NCI-H748 treated with DMSO at 0.1 percent for 48 hours (cell line): Measurements from ENCODE around the gene ANO4.

Experiments
- DNase-seq: peaks from one replicate; lab custom pipeline; 2025; lab: John Stamatoyannopoulos, UW

Gene ANO4

DNA sequence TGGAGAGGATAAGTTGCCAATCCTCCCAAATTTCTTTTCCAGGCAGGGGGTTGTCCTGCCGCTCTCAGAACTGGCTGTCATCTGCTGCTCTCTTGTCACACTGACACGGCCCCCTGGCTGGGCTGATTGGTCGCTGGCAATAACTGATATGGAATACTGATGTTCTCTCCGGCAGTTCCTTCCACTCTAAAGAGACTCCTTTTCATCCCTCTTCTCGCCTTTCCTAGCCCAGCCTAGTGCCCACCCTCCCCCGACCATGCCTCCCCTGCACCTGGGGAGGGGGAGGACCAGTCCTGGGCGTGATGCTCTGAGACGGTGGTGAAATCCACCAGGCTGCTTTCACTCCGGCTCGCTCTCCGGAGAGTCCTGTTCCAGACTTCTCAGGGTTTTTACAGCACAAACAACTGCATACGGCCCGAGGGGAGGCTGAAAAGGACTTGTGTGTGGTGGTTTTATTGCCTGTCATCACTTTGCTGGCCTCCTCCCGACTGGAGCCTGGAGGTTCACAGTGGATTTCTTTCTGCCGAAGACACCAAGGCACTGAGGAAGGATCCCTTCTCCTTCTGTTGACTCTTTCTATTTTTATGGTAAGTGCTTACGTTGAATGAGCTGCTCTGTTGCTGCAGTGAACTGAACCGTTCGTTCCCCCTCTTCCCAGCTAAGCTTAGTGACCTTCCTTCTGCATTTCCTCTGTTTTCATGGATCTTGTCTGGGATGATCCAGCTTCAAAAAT, at the start of gene ANO4:
Gene ANO4, plus strand, starts transcription at position 336 of the 733 bp plus-strand sequence. CDS start 107,010 bp downstream, outside the sequence.
- peak; percentile 7 for DNase-seq

DNA sequence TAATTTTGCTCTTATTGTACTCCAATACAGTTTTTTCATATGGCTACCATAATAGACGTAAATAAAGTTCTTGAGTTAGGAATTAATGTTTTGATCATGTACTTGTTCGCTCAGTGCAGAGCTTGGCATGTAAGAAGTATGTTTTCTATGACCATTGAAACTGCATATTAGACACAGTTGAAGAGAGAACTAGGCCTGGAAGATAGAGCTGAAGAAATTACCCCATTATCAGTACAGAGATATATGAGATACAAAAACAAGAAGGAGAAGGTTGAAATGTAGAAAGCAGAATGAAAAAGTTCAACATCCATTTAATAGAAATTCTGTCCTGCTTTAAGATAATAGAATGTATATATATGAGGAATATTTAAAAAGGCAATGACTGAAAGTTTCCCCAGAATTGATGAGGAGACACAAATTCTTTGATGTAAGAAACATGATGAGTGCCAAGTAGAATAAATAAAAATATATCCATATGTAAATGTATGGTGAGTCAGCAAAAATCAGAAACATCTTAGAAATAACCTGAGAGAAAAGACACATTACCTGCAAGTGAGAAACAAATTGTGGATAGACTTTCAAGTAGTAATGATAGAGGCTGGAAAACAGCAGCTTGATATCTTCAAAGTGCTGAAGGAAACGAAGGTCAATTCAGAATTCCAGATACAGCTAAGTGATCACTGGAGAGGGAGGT, 49.1 kb upstream of the ANO4 start:
- DNase-seq = no peak

DNA sequence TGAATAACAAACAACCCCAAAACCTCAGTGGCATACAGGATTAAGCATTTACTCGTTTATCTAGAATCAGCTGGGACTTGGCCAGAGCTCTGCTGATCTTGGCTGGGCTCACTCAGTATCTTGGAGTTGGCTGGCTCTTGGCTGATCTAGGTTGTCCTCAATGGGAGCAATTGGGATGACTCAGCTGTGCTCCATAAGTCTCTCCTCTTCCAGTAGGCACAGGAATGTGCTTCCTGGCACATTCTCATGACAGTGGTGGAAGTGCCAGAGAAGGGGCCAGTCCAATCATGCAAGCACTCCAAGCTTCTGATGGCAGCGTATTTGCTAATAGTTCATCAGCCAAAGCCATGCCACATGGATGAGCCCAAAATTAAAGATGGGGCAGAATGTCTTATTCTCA, 41.7 kb upstream of the ANO4 start:
- DNase-seq = no peak

DNA sequence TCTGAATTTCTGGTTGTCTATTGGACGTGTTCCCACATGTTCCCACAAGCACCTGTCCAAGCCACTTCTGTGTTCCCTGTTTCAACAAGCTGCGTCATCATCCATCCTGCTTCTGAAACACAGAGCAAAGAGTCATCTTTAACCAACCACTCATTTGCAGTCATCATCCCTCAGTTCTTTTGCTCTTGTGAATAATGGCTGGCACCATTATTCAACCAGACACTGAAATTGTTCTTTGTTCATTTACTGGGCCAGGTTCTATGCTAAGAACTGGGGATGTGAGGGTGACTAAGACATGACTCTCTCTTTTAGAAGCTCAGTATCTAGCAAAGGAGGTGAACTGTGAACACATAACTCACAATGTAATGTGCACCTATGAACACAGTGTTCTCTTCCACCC, 40.7 kb upstream of the ANO4 start:
- DNase-seq = no peak

DNA sequence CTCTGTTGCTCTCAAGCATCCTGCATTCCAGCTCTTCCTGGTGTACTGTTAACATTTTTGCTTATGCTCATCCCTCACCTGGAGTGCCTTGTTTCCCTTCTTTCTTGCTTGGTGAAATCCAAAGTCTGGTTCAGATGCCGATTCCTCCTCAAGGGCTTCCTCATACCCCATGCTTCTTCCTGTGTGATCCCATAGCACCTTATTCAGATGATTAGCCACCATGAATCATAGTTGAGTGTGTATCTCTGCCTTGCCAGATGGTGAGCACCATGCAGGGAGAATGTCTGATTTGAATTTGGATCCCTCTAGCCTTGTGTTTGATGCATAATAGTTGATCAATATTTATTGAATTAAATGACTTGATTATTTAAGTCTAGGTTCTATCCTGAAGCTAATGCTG, 39.4 kb upstream of the ANO4 start:
- DNase-seq = peak; percentile 62

DNA sequence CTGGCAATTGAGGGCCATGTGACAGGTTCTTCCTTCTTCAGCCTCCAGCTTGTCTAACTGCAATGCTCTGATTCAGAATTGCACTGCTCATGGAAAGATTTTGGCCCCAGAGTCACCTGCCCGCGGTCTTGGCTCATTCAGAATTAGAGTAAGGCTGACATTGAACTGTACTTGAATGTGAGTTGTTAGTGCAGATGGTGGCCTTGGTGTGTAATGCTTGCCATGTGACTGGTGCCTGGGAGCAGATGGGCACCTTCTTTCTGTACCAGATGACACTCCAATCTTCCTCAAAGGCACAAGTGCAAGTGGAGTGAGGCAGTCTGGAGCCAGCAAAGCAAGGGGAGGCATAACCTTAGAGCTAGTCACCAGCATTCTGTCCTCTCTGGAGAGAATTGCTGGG, 36.5 kb upstream of the ANO4 start:
- DNase-seq = no peak

DNA sequence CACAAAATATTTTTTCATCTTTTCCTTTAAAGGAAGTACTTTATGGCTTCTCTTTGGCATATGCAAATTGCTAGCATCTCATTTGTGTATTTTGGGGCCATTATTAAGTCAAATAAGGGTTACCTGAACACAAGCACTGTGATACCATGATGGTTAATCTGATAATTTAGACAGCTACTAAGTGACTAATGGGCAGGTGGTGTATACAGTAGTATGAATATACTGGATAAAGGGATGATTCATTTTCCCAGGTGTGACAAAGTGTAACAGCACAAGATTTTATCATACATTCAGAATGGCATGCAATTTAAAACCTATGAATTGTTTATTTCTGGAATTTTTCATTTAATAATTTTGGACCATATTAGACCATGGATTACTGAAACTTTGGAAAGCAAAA, 27.2 kb upstream of the ANO4 start:
- no peak for DNase-seq

DNA sequence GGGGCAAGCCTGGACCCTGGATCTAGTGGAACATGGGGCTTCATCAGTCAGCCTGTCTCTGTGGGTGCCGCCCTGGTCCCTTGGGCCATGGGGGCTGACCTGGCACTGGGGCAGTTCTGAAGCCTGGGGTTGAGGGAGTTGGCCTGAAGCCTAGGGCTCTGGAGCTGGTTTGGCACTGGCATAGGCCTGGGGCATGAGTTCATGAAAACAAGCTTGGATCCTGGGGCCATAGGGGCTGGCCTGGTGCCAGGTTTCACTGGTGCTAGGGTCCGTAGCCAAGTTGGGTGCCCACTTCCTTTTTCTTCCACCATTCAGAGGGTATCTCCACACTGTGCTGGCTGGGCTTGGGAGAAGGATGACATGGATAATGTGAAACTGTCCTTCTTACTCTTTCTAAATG, 26.6 kb upstream of the ANO4 start:
- no peak for DNase-seq

DNA sequence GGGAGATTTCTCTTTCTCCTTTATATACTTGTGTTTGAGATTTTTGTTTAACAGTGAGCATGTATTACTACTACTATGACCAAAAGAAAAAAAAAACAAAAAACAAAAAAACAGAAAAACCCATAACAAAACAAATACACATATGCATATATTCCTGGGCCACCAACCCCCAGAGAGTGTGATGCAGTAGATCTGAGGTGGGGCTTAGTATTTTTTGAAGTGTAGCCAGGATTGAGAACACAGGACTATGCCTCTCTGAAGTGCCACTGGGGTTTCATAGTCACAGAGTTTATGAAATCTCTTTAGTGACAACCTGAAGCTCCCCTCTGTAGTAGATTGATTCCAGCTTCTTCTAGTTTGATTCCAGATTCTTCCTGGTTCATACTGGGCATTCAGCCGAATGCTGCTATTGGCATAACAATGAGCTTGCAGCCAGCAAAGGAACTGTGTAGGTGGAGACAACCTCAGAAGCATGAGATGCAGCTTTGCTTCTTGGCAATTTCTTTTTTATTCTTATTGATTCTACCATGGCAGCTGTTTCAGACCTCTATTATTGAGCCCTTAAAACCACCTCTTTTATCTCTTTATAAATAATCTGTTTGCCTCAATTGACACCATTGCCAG, 15.5 kb upstream of the ANO4 start:
- DNase-seq = no peak

DNA sequence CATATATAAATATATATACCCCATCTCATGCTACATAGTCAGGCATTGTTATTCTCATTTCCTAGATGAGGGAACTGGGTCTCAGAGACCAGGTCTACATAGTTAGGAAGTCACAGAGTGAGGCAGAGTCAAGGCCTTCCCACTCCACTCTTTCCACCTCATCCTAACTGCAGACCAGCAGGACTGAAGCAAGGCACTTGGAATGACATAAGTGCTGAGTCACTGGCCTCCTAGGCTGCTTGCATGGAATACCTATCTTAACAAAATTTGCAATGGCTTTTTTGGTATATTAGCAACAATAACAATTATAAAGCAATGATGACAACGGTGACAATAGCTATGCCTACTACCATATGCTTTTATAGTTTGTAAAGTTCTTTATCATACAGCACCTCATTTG, 5.4 kb upstream of the ANO4 start:
- no peak for DNase-seq

DNA sequence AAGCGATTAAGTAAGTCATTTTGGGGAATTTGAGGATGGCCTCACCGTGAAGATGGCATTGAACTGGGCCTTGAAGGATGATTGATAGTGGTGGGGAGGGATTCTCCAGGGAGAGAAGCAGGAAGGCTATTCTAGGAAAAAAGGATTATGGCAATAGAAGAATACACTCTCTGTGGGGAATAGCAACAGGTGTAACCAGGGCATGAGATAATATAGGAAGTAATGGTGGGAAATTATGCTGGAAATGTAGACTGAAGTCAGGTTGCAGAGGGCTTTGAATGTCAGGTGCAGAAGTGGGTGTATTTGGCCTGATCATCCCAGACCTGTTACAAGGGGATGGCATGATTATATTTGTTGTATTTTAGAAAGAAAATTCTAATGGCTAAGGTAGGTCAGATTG, 4.6 kb upstream of the ANO4 start:
- DNase-seq = no peak

DNA sequence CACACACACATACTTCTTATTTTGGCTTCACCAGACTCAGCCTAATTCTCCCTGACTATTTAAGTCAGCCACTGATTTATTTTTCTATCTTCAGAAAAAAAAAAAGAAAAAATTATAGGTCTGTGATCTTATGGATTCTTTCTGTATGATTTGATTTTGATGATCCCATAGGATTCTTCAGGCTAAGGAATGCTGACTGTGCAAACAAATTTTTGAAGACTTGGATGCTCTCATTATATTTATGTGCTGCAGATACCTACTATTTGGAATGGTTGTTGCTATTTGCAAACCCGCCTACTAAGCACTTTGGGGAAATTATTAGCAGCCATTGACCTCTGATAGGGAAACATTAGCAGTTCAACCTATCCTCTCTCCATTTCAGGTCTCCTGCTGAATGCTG, 4.0 kb upstream of the ANO4 start:
- DNase-seq = no peak

DNA sequence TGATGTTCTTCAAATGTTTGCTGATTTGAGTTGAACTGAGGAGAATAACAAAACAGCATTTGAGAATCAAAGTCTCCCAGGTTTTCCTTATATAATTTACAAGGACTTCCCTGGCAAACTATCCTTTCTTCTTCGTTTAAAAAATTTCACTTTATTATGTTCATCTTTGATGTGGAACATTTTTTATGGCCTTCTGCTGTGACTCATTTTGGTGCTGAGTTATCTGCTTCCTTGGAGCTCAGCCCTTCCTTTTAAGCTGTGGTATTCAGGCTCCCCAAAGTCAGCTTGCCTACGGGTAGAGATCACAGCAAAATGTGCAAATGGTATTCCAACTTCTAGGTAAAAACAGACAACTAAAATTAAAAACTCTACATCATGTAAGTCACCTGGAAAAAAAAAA, 1.4 kb upstream of the ANO4 start:
- DNase-seq = no peak

DNA sequence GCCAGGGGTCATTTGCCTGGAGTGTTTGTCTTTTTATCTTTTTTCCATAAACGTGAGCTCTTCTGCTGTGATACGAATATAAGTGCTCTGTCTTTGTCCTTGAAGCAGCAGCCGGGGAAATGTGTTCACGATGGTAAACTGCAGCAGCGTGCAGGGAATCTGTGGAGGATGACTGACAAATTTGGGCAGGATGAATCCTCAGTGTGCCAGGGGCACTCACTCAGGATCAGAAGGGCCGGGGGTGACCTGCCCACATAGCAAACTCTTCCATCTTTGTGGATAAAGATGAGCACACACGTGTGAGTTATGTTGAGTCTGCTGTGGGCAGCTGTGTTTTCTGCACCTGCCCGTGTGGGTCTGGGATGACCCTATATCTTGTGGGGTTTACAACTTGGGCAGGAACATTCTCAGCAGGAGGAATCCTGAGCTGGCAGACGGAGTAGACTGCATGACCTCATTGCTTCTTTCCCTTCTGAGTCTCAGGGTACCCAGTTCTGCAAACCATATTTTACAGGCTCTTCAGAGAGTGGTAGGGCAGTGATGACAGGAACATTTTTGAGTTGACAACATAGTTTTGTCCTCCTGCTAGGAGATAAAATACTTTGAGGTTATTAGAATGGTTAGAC, 711 bp downstream of the ANO4 start:
- no peak for DNase-seq

DNA sequence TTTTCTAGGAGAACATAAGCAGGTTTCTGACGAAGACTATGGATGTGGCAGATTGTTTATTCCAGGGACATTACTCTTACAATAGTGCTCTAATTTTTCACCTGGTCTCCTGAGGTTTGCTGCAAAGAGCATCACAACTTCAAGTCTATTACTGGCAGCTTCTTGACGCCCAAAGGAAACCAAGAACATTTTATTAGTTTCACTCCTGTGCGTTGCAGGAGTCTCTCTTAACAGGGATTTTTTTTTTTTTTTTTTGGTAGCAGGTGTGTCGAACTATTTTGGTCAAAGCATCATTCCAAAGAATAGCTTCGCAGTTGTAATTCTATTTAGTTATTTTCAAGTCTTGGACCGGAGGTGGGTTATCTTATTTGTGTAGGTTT, 1.2 kb downstream of the ANO4 start:
- DNase-seq = no peak

DNA sequence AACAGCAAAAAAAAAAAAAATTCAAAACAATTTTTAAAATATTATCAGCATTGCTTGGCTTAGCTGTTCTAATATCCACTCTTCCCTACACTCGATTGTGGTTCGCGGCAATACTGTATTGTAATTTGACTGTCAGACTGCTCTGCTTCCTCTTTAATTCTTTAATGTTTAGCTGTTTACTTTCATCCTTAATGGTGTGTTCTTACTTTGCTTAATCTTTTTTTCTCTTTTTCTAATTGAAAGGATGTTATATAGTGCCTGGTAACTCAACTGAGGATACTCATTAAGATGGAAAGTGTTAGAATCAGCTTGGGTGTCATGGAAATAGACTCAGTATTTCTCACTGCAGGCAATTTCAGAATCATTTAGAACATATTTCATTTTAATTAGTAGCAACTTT, 2.0 kb downstream of the ANO4 start:
- DNase-seq = no peak

DNA sequence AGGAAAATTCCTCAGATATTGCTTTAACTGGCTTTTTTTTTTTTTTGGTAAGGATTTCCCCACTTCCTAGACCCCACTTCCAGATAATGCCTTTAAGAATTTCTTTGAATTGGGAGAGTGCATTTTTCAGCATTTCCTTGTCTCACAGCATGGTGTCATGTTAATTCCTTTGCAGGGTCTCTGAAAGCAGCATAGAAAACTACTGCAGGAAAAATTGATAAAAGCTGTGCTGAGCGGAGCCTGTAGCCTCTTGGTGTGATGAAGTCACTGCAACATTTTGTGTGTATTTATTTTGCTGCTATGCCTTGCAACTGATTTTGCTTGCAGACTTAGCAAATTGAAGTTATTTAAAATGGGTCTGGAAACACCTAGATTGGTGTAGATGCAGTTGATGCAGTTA, 2.7 kb downstream of the ANO4 start:
- DNase-seq = no peak

DNA sequence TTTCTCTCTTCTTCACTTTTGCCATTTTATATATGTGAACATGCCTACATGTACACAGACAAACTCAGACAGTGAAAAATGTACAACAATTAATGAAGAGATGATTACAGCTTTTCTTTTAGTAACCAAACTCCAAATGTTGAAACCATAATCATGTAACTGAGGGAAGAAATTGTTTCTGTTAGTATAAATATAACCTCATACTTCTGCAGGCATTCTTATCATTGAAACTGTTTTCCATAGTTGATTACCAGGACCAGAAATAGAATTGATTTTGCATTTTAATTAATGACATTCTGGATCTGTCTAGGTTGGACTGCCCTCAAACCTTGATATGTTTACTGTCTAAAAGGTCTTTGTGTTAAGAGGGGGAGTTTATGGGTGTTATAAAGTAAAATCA, 3.2 kb downstream of the ANO4 start:
- DNase-seq = no peak

DNA sequence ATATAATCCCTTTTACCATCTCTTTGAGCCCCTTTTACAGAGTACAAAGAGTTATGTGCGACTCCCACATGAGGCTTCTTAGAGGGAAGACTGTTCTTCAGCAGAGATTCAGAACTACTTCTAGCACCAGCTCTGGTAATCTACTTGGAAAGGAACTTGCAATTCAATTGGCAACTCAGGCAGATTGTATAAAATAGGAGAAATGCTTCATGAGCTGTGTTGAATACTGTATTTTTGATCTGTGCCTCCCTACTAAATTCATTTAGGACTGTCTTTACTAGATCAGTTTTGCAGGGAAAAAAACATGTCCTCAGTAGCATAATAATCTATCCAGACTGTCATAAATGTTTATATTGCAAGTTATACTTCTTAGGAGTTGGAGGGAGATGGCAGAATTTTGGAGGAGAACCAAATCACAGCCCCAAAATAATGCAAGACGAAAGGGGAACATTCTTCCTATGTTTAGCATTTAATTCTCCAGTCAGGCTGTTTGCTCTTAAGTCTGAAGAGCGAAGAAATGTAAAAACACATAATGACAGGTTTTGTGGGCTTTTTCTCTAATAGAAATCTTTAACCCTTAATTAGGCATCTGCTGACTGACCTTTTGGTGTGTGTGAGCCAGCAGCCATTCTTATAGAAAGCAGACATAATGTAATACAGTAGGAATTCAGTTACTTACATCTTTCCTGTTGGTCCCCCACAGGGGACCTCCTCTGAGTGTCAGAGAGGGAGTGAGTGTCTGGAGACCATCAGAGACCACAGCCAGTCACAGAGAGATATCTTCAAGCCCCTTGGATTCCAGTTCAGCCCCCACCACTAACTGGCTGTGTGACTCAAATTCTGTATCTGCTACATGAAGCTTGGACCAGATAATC, 3.9 kb downstream of the ANO4 start:
- DNase-seq = no peak

DNA sequence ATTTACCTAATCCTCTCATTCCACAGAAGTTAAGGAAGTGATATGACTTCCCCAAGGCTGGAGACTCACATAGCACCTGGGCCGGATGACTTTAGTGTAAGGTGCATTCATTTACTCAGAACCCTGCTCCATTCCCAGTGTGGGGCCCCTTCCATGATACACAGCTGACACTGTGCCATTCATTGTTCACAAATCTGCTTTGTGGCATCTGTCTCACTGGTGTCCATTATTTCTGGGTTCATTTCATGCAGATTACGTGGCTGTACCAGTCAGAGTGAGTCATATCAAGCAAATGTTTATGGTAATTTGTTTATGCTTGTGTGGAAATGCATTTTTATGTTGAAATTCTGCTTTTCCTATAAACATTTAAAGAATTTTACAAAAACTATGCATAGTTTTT, 5.2 kb downstream of the ANO4 start:
- no peak for DNase-seq

DNA sequence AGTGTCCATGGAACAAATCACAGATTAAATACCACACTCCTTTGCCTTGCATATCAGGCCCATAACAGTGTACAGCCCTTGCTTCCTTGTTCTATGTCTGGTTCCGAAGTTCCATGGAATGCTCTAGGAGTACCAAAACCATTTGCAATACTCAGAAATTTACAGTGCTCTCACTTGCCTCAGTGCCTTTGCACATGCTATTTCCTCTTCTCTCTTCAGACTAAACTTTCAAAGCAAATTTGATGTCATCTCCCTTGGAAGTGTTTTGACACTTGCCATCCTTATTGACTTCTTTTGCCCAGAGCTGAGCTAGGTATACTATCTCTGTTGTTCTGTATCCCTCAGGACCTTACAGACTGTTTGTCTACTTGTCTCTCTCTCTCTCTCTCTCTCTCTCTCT, 6.1 kb downstream of the ANO4 start:
- no peak for DNase-seq

DNA sequence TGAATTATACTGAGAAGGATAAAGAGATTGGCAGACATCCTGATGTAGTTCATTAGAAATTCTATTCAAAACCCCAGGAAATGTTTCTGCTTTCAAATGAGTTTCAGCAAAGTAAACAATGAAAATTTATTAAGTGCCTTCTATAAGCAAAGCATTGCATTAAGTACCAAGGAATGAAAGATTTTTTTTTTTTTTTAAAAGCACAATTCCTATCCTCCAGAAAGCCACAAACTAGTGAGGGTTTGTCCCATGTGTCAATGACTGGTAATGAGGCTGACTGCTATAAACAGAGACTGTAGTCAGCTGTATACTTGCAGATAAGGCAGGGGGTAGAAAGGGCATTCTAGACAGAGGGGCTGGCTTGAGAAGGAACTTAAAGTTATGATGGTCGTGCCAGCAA, 6.7 kb downstream of the ANO4 start:
- DNase-seq = no peak
